Measurements from ENCODE around the gene TAF10.

TAF10 gene

DNA sequence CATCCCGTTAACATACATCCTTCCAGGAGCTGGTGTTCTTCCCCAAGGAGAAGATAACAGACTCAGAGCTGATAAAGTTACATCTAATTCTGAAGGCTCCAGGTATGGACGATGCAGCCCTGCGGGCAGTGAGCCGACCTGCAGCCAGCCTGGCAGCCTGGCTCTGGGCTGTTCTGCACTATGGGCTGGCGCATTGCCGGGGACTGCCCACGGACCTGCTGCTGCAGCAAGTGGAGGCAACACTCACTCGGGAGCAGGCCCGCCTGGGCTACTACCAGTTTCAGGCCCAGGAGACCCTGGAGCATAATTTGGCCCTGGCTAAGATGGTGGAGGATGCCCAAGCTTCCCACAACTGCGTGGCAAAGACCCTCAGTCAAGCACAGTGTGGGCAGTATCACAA, 48.3 kb downstream of the TAF10 start:
- Mint-ChIP-seq H3K36me3 (ENCODE audit: low read depth) (peaks cover 6% of the 10 kb centered on the region), H3K27ac (no peak overlapping the region), H3K4me3 (no peak overlapping the region), H3K27me3 (no peaks in the 10 kb centered on the region), H3K9me3 (no peaks in the 10 kb centered on the region), H3K4me1 (ENCODE audit: low read depth) (peaks cover 10% of the 10 kb centered on the region)
- intact Hi-C loops (cut with micrococcal nuclease) = no loop called here

DNA sequence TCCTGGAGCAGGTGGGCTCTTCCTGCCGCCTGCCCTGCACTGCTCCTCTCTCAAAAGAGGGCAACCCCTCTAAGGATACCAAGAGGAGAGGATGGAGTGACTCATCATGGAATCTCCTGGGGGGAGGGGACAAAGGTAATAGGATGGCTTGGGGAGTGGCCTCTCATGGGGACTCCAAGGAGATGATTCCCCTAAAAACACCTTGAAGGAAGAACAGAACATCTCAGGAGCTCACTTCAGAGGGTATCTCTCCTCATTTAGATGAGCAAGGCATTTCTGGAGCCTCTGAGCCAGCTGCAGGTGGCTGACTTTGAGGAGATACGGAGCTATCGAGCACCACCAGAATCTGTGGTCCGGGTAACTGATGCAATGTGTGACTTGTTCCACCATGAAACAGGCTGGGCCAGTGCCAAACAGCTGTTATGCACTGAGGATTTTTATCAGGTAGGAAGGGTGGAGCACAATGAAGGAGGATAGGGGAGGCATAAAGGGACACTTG, 48.8 kb downstream of the TAF10 start:
- Mint-ChIP-seq H3K27me3 (no peaks in the 10 kb centered on the region), H3K9me3 (no peaks in the 10 kb centered on the region), H3K27ac (no peak overlapping the region), H3K4me3 (no peak overlapping the region), H3K36me3 (ENCODE audit: low read depth) (peaks cover 6% of the 10 kb centered on the region), H3K4me1 (ENCODE audit: low read depth) (peaks cover 6% of the 10 kb centered on the region)
- intact Hi-C loops (cut with micrococcal nuclease) = no loop called here

DNA sequence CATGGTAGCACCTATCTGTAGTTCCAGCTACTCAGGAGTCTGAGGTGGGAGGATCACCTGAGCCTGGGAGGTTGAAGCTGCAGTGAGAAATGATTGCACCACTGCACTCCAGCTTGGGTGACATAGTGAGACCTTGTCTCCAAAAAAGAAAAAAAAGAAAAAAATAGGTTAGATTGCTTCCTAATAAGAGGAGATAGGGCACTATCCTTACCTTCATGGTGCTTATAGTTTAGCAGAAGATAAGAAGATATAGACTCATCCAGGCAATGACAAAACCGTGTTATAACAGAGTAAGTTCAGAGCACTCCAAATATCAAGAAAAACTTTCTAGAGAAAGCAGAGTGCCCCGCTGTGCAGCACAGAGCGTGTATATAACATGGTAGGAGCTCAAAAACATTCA, 50.7 kb downstream of the TAF10 start:
- H3K36me3 Mint-ChIP-seq (ENCODE audit: low read depth) = peaks cover 15% of the 10 kb centered on the region
- intact Hi-C loops (cut with micrococcal nuclease) = no loop called here
- no peaks in the 10 kb centered on the region for H3K9me3 Mint-ChIP-seq
- no peak overlapping the region for H3K4me3 Mint-ChIP-seq
- H3K4me1 Mint-ChIP-seq (ENCODE audit: low read depth) = peaks cover 11% of the 10 kb centered on the region
- H3K27me3 Mint-ChIP-seq = no peaks in the 10 kb centered on the region
- no peak overlapping the region for H3K27ac Mint-ChIP-seq
